H1 (cell line): ENCODE measurements around the gene KRT4. TPM values are rescaled to one million over a fixed set of nuclear protein-coding genes. Genes with fewer than 3 reads are reported as not detected.

Experiments
- CTCF ChIA-PET: fragments of 300-600 bp; sonication (Branson Sonifier 250); formaldehyde crosslinking; loops from one replicate; lab custom pipeline; 2021; ENCODE audit not compliant: partially characterized antibody; lab: Charles Lee
- POLR2A ChIA-PET: fragments of 300-600 bp; sonication (Branson Sonifier 250); formaldehyde crosslinking; loops from one replicate; lab custom pipeline; 2021; ENCODE audit warnings: inconsistent platforms; ENCODE audit not compliant: partially characterized antibody; lab: Charles Lee
- DNase-seq, 2 experiments: peaks; one replicate each; pipeline versions ENCODE4 v3.0.0 to v3.0.0-alpha.2; 2010 to 2022; ENCODE audit warnings: low spot score in 2 of 2, low read depth in 1 of 2, mixed read lengths in 1 of 2
- FAIRE-seq: peaks from 2 replicates; lab custom pipeline; 2011; peaks lifted over from hg19 to GRCh38; lab: Jason Lieb, UNC
- H2AFZ ChIP-seq: 2 replicates; pipeline ENCODE4 v1.8.1; 2012; ENCODE audit warnings: low read length, inconsistent platforms
- H2AK5ac ChIP-seq: 2 replicates; pipeline ENCODE4 v1.6.1; 2013; ENCODE audit warnings: low read depth, low read length
- H2BK120ac ChIP-seq: replicated peaks from 2 replicates; pipeline ENCODE3; 2013; ENCODE audit warnings: low read depth, low read length, inconsistent platforms
- H2BK12ac ChIP-seq: 2 replicates; pipeline ENCODE4 v1.6.1; 2013; ENCODE audit warnings: low read depth, low read length
- H2BK15ac ChIP-seq: 2 replicates; pipeline ENCODE4 v1.6.1; 2013; ENCODE audit warnings: low read length
- H2BK20ac ChIP-seq: 2 replicates; pipeline ENCODE4 v1.6.1; 2013; ENCODE audit warnings: low read length
- H2BK5ac ChIP-seq: 2 replicates; pipeline ENCODE4 v1.6.1; 2013; ENCODE audit warnings: low read depth, low read length
- H3K14ac ChIP-seq: 2 replicates; pipeline ENCODE4 v1.6.1; 2013; ENCODE audit warnings: inconsistent platforms; ENCODE audit not compliant: insufficient read length
- H3K18ac ChIP-seq: 2 replicates; pipeline ENCODE4 v1.6.1; 2013; ENCODE audit warnings: low read length; ENCODE audit errors: extremely low read depth
- H3K23ac ChIP-seq: 2 replicates; pipeline ENCODE4 v1.6.1; 2013; ENCODE audit warnings: inconsistent platforms; ENCODE audit not compliant: insufficient read length
- H3K23me2 ChIP-seq: 2 replicates; pipeline ENCODE4 v1.6.1; 2013; ENCODE audit warnings: low read depth, low read length
- H3K27ac ChIP-seq: 2 replicates; pipeline ENCODE4 v1.6.1; 2011; ENCODE audit warnings: low read depth, low read length, inconsistent platforms
- H3K27me3 ChIP-seq, 4 experiments: replicated peaks in 1 of 4; 1 replicate in 1 of 4; 2 replicates in 3 of 4; pipeline versions ENCODE4 v1.6.1 to v1.8.1; 2011 to 2013; ENCODE audit warnings: low read length in 3 of 4, mild to moderate bottlenecking in 3 of 4, inconsistent platforms in 2 of 4, mixed read lengths in 2 of 4, moderate library complexity in 1 of 4; ENCODE audit not compliant: control insufficient read depth in 3 of 4, insufficient read depth in 3 of 4; ENCODE audit errors: extremely low read depth in 1 of 4
- H3K36me3 ChIP-seq, 4 experiments: 2 replicates each; pipeline versions ENCODE4 v1.6.1 to v1.8.1; 2011 to 2013; ENCODE audit warnings: mild to moderate bottlenecking in 4 of 4, low read length in 3 of 4, moderate library complexity in 2 of 4, control low read depth in 1 of 4, inconsistent platforms in 1 of 4; ENCODE audit not compliant: insufficient read depth in 4 of 4, control insufficient read depth in 2 of 4
- H3K4ac ChIP-seq: replicated peaks from 2 replicates; pipeline ENCODE3; 2013; ENCODE audit warnings: low read length, low read depth, mixed read lengths, inconsistent platforms; ENCODE audit not compliant: insufficient read length
- H3K4me1 ChIP-seq, 4 experiments: replicated peaks in 1 of 4; 1 replicate in 1 of 4; 2 replicates in 3 of 4; pipeline versions ENCODE4 v1.6.1 to v1.8.1; 2011 to 2013; ENCODE audit warnings: low read length in 3 of 4, inconsistent platforms in 2 of 4, mixed read lengths in 1 of 4; ENCODE audit not compliant: insufficient read depth in 4 of 4, control insufficient read depth in 3 of 4
- H3K4me2 ChIP-seq, 2 experiments: 2 replicates each; pipeline versions ENCODE4 v1.6.1 to v1.8.1; 2011 to 2013; ENCODE audit warnings: low read depth in 2 of 2, low read length in 2 of 2, control low read depth in 1 of 2, inconsistent platforms in 1 of 2, mild to moderate bottlenecking in 1 of 2; ENCODE audit not compliant: insufficient read depth in 1 of 2
- H3K4me3 ChIP-seq, 4 experiments: fragments of 200-600, 300-600 bp in 1 of 4; sonication (generic), shearing (Covaris generic), sonication (Bioruptor Twin) in 1 of 4; 2 replicates each; pipeline versions ENCODE4 v1.5.1 to v1.8.1; 2011 to 2016; ENCODE audit warnings: low read length in 4 of 4, low read depth in 3 of 4, control low read depth in 2 of 4, inconsistent platforms in 2 of 4, mild to moderate bottlenecking in 2 of 4, mixed read lengths in 1 of 4, moderate library complexity in 1 of 4; ENCODE audit not compliant: insufficient read depth in 2 of 4; ENCODE audit errors: extremely low read depth in 1 of 4
- H3K56ac ChIP-seq: replicated peaks from 2 replicates; pipeline ENCODE3; 2013; ENCODE audit warnings: low read depth, mild to moderate bottlenecking, mixed read lengths, low read length, inconsistent platforms; ENCODE audit not compliant: insufficient read length
- H3K79me1 ChIP-seq: 2 replicates; pipeline ENCODE4 v1.6.1; 2013; ENCODE audit warnings: low read depth, low read length, control low read depth
- H3K79me2 ChIP-seq, 2 experiments: 2 replicates each; pipeline versions ENCODE4 v1.6.1 to v1.8.1; 2012 to 2013; ENCODE audit warnings: low read length in 2 of 2, mild to moderate bottlenecking in 2 of 2, inconsistent platforms in 1 of 2; ENCODE audit not compliant: insufficient read depth in 2 of 2, control insufficient read depth in 1 of 2
- H3K9ac ChIP-seq, 4 experiments: replicated peaks in 1 of 4; 1 replicate in 1 of 4; 2 replicates in 3 of 4; pipeline versions ENCODE4 v1.6.1 to v1.8.1; 2011 to 2013; ENCODE audit warnings: low read depth in 3 of 4, low read length in 3 of 4, control low read depth in 2 of 4, mild to moderate bottlenecking in 2 of 4, moderate library complexity in 2 of 4, inconsistent platforms in 1 of 4; ENCODE audit errors: extremely low read depth in 1 of 4
- H3K9me3 ChIP-seq, 2 experiments: 2 replicates each; pipeline versions ENCODE4 v1.6.1 to v1.8.1; 2012 to 2013; ENCODE audit warnings: mild to moderate bottlenecking in 2 of 2, moderate library complexity in 2 of 2, control low read depth in 1 of 2, inconsistent platforms in 1 of 2, low read depth in 1 of 2, low read length in 1 of 2, mixed read lengths in 1 of 2; ENCODE audit not compliant: insufficient read depth in 2 of 2
- H4K20me1 ChIP-seq, 2 experiments: replicated peaks in 1 of 2; 2 replicates each; pipeline versions ENCODE3 to v1.8.1; 2011 to 2013; ENCODE audit warnings: inconsistent platforms in 2 of 2, low read length in 2 of 2, mild to moderate bottlenecking in 1 of 2; ENCODE audit not compliant: insufficient read depth in 2 of 2, control insufficient read depth in 1 of 2
- H4K5ac ChIP-seq: 2 replicates; pipeline ENCODE4 v1.6.1; 2013; ENCODE audit warnings: low read length, low read depth, mixed read lengths, inconsistent platforms; ENCODE audit not compliant: insufficient read length
- H4K8ac ChIP-seq: 2 replicates; pipeline ENCODE4 v1.8.0; 2013; ENCODE audit warnings: mild to moderate bottlenecking, moderate library complexity, low read length, inconsistent platforms; ENCODE audit not compliant: insufficient read depth; ENCODE audit errors: extremely low read depth
- H4K91ac ChIP-seq: replicated peaks from 2 replicates; pipeline ENCODE3; 2013; ENCODE audit warnings: low read length, mixed read lengths, inconsistent platforms; ENCODE audit not compliant: insufficient read length
- HDAC6 ChIP-seq: IDR thresholded peaks from one replicate; pipeline ENCODE4 v1.7.1; 2012; ENCODE audit warnings: low read depth, mild to moderate bottlenecking, inconsistent platforms, low read length, moderate library complexity
- RNF2 ChIP-seq: fragments of 200-900, 300-1000 bp; sonication (generic); IDR thresholded peaks from 2 replicates; pipeline ENCODE4 v1.7.1; 2016; ENCODE audit warnings: borderline replicate concordance, low read depth, mild to moderate bottlenecking, antibody characterized with exemption, low read length; ENCODE audit not compliant: poor library complexity, severe bottlenecking; ENCODE audit errors: missing control alignments
- RXRA ChIP-seq: IDR thresholded peaks from 2 replicates; pipeline ENCODE4 v1.6.1; 2011; ENCODE audit warnings: low read depth, mild to moderate bottlenecking, low read length, moderate library complexity; ENCODE audit not compliant: insufficient read depth
- SP2 ChIP-seq: IDR thresholded peaks from 2 replicates; pipeline ENCODE4 v1.6.1; 2012; ENCODE audit warnings: mild to moderate bottlenecking, low read length, inconsistent platforms
- SUZ12 ChIP-seq: fragments of 200-600 bp; sonication (generic); IDR thresholded peaks from 2 replicates; pipeline ENCODE4 v1.6.1; 2012; ENCODE audit warnings: mild to moderate bottlenecking, inconsistent platforms, low read length, moderate library complexity, mixed read lengths
- WGBS, 2 experiments: shearing (Covaris generic) in 1 of 2; methylation state at CpG; one replicate each; pipeline versions ENCODE4 v1.1.6 to v1.1.7; 2013 to 2015; ENCODE audit warnings: low lambda C conversion rate in 2 of 2, mixed read lengths in 2 of 2, inconsistent platforms in 1 of 2, low coverage in 1 of 2, missing lambda C conversion rate in 1 of 2; ENCODE audit not compliant: insufficient replicate concordance in 2 of 2, insufficient coverage in 1 of 2, insufficient read length in 1 of 2; ENCODE audit errors: extremely low coverage in 1 of 2, missing lambda C conversion rate in 1 of 2; 5-methylcytosine and 5-hydroxymethylcytosine counted together
- polyA plus RNA-seq, 7 experiments: library from polyadenylated mRNA; depleted of rRNA in 3 of 7; stranded (reverse) in 5 of 7; unstranded in 2 of 7; fragments of >200 nt in 5 of 7; fragments of 200-250 nt in 2 of 7; gene quantifications; 1 replicate in 5 of 7; 2 replicates in 1 of 7; 4 replicates in 1 of 7; pipeline versions ENCODE4 v1.2.1 to v1.2.3, GENCODE V29; 2011 to 2013; ENCODE audit warnings: missing spikeins in 2 of 7, mixed read lengths in 2 of 7
- total RNA-seq: library from RNA; stranded (reverse); fragmentation: NEBNext Ultra II Directional; extraction: Animal tissue kit (Norgen Biotek cat#: 25700); gene quantifications from 2 replicates; pipeline ENCODE4 v1.2.1, GENCODE V29; 2021

The KRT4 gene
- total and polyA plus RNA-seq, 2 of the 8 experiments (the other 6 are each of a cell fraction or from before 2014, with no cell fraction given), result not detected

DNA sequence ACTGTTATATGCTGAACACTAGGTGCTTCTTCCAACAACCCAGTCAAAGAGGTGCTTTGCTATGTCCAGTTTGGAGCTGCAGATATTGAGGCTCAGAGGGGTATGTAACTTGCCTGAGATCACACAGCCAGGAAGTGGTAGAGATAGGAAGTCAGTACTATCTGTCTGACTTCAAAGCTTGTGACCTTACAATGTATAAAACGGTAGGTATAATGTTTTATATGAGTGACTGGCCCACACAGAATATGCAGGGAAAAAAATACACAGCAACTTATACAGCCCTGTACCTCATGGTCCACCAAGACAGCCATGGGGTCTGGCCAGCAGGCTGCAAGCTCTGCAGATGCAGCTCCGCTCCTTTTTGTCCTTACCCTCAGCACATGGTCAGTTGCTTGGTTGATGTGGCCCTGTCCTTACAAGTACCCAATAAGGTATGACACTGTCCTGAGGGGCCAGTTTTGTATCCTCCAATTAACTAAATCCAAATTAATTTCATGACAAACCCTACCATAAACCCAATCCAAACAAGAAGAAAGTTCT is 3.9 kb upstream of the KRT4 start:
- CTCF ChIA-PET, result interaction anchor here (0.5 to 1.7 kb wide), 4 partner anchors 9 to 540 kb away, joined by 3 to 6 read pairs (median 4); no protein-coding TSS in a partner anchor

More for the DNA sequence above, 3.9 kb upstream of the KRT4 start:
- no peak overlapping the region for H3K9ac ChIP-seq
- no peak overlapping the region for H2AFZ ChIP-seq
- POLR2A ChIA-PET, result no interaction called here
- H3K4ac ChIP-seq, result no peak overlapping the region
- H2BK15ac ChIP-seq, result no peak overlapping the region
- no peaks in the 10 kb centered on the region for H3K36me3 ChIP-seq
- no peaks in the 10 kb centered on the region for H3K79me1 ChIP-seq
- H3K4me2 ChIP-seq, result no peak overlapping the region
- H2BK120ac ChIP-seq, result no peak overlapping the region
- H4K5ac ChIP-seq, result no peak overlapping the region
- H4K20me1 ChIP-seq, result no peaks in the 10 kb centered on the region
- no peak overlapping the region for H2AK5ac ChIP-seq
- H3K4me3 ChIP-seq, result no peak overlapping the region
- no peak overlapping the region for H3K14ac ChIP-seq
- TF ChIP-seq SP2 (no peak), SUZ12 (no peak), HDAC6 (no peak), RXRA (no peak), RNF2 (no peak)
- H3K23me2 ChIP-seq, result no peaks in the 10 kb centered on the region
- no peak overlapping the region for H3K18ac ChIP-seq
- H3K9me3 ChIP-seq, result no peaks in the 10 kb centered on the region
- no peak overlapping the region for H3K23ac ChIP-seq
- no peak overlapping the region for H2BK20ac ChIP-seq
- 91% methylated on average over 2 of the region's 2 CpGs; no CpG with 5 or more reads in 1 of the 2 experiments for WGBS, 2 experiments
- no peaks in the 10 kb centered on the region for H3K4me1 ChIP-seq
- no peak for DNase-seq
- no peak for FAIRE-seq
- no peak overlapping the region for H4K91ac ChIP-seq
- no peaks in the 10 kb centered on the region for H3K79me2 ChIP-seq
- H3K27me3 ChIP-seq, result no peaks in the 10 kb centered on the region
- no peak overlapping the region for H3K56ac ChIP-seq
- no peak overlapping the region for H4K8ac ChIP-seq
- no peak overlapping the region for H2BK5ac ChIP-seq
- no peak overlapping the region for H2BK12ac ChIP-seq
- H3K27ac ChIP-seq, result no peak overlapping the region
